Stimulated activated naive CD8-positive, alpha-beta T cell treated with anti-CD3 and anti-CD28 coated beads, Interleukin-15, Interleukin-2, amounts not matched to agents 100 ng/mL and 50 ng/mL, for 24 hours (primary cell): ENCODE results near the gene GTF2F1.
"Not testable (repeated sequence)": the region's sequence is repeated elsewhere in the genome, so short reads cannot be mapped to it uniquely, and the experiment has no call there.

Experiments used
- H3K27ac Mint-ChIP-seq: one replicate; pipeline ENCODE4 v1.8.0; 2021; ENCODE audit warnings: mild to moderate bottlenecking, mixed read lengths
- H3K27me3 Mint-ChIP-seq: one replicate; pipeline ENCODE4 v1.8.0; 2021; ENCODE audit warnings: mixed read lengths
- H3K36me3 Mint-ChIP-seq: one replicate; pipeline ENCODE4 v1.8.0; 2021; ENCODE audit warnings: low read depth, mixed read lengths
- H3K4me1 Mint-ChIP-seq: one replicate; pipeline ENCODE4 v1.8.0; 2021; ENCODE audit warnings: low read depth, mixed read lengths
- H3K4me3 Mint-ChIP-seq: one replicate; pipeline ENCODE4 v1.8.0; 2021; ENCODE audit warnings: mild to moderate bottlenecking, mixed read lengths
- H3K9me3 Mint-ChIP-seq: one replicate; pipeline ENCODE4 v1.8.0; 2021; ENCODE audit warnings: mixed read lengths

GTF2F1 gene

GRCh38 chr19:6393074-6393982, at the start of gene GTF2F1:
Gene GTF2F1 (minus strand): TSS chr19:6393164. CDS start chr19:6392995, 169 bp downstream.
- Mint-ChIP-seq H3K9me3 (no peaks in the 10 kb centered on the region), H3K4me3 (peak within 1 kb of the TSS; percentile 90), H3K27me3 (no peaks in the 10 kb centered on the region), H3K4me1 (peaks cover 25% of the 10 kb centered on the region), H3K27ac (peak within 1 kb of the TSS; percentile 96), H3K36me3 (peaks cover 20% of the 10 kb centered on the region)

- no peak overlapping the region for H3K4me3 Mint-ChIP-seq
- H3K36me3 Mint-ChIP-seq = no peaks in the 10 kb centered on the region
- H3K27ac Mint-ChIP-seq = no peak overlapping the region
- H3K27me3 Mint-ChIP-seq = no peaks in the 10 kb centered on the region
- no peaks in the 10 kb centered on the region for H3K4me1 Mint-ChIP-seq
- H3K9me3 Mint-ChIP-seq = no peaks in the 10 kb centered on the region
Observed at GRCh38 chr19:6442087-6442688, 49.2 kb upstream of the GTF2F1 start.

GRCh38 chr19:6440905-6441304, 47.9 kb upstream of the GTF2F1 start:
- Mint-ChIP-seq H3K27ac (no peak overlapping the region), H3K4me3 (no peak overlapping the region), H3K9me3 (no peaks in the 10 kb centered on the region), H3K36me3 (no peaks in the 10 kb centered on the region), H3K4me1 (no peaks in the 10 kb centered on the region), H3K27me3 (no peaks in the 10 kb centered on the region)

GRCh38 chr19:6439743-6440142, 46.8 kb upstream of the GTF2F1 start:
- H3K27me3 Mint-ChIP-seq = no peaks in the 10 kb centered on the region
- H3K9me3 Mint-ChIP-seq = no peaks in the 10 kb centered on the region
- H3K4me3 Mint-ChIP-seq = no peak overlapping the region
- H3K36me3 Mint-ChIP-seq = no peaks in the 10 kb centered on the region
- no peaks in the 10 kb centered on the region for H3K4me1 Mint-ChIP-seq
- no peak overlapping the region for H3K27ac Mint-ChIP-seq

- Mint-ChIP-seq H3K9me3 (no peaks in the 10 kb centered on the region), H3K4me3 (no peak within 1 kb of the TSS), H3K4me1 (peaks cover 3% of the 10 kb centered on the region), H3K27ac (no peak within 1 kb of the TSS), H3K36me3 (no peaks in the 10 kb centered on the region), H3K27me3 (no peaks in the 10 kb centered on the region)
Observed at GRCh38 chr19:6433663-6434062, 40.7 kb upstream of the GTF2F1 start, which contains the start of gene SLC25A41. Gene SLC25A41 (minus strand): TSS chr19:6433763. CDS start chr19:6433693, 70 bp downstream.

DNA sequence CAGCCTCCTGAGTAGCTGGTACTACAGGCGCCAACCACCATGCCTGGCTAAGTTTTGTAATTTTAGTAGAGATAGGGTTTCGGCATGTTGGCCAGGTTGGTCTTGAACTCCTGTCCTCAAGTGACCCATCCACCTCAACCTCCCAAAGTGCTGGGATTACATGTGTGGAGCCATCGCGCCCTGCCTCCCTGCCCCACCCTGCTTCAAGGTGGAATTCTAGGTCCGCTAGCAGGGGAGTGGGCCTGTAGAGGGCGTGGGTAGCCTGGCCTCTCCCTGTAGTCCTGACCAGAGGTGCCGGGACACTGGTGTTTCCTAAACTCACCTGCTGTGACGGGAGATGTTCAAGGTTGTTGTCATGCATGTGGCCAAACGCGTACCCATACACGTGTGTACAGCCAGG, 40.2 kb upstream of the GTF2F1 start:
- Mint-ChIP-seq H3K36me3 (no peaks in the 10 kb centered on the region), H3K9me3 (no peaks in the 10 kb centered on the region), H3K4me1 (peaks cover 3% of the 10 kb centered on the region), H3K27me3 (no peaks in the 10 kb centered on the region), H3K4me3 (no peak overlapping the region), H3K27ac (no peak overlapping the region)

DNA sequence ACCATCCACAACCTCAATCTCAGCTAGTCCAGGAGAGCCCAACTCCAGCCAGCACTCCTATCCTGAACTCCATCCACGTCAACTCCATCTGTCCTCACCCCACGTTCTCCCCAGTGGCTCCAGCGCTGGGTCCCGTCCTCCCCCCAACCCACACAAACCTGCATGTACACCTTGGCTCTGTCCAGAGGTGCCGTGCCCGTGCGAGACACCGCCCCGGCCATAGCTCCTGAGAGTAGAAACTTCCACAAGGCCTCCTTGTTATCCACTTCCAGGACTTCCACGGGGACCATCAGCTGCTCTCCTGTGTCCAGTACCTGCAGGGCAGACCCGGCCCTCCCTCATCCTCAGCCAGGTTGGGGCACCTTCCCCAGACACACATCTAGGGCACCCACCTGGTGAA, 38.9 kb upstream of the GTF2F1 start:
- no peaks in the 10 kb centered on the region for H3K36me3 Mint-ChIP-seq
- H3K4me1 Mint-ChIP-seq = peaks cover 3% of the 10 kb centered on the region
- no peak overlapping the region for H3K4me3 Mint-ChIP-seq
- no peaks in the 10 kb centered on the region for H3K27me3 Mint-ChIP-seq
- H3K27ac Mint-ChIP-seq = no peak overlapping the region
- no peaks in the 10 kb centered on the region for H3K9me3 Mint-ChIP-seq

- H3K9me3 Mint-ChIP-seq = no peaks in the 10 kb centered on the region
- H3K4me3 Mint-ChIP-seq = peak overlapping the region; percentile 71
- peaks cover 13% of the 10 kb centered on the region for H3K4me1 Mint-ChIP-seq
- H3K27ac Mint-ChIP-seq = peak overlapping the region; percentile 52
- H3K27me3 Mint-ChIP-seq = no peaks in the 10 kb centered on the region
- no peaks in the 10 kb centered on the region for H3K36me3 Mint-ChIP-seq
Observed at GRCh38 chr19:6429419-6430221, 36.7 kb upstream of the GTF2F1 start.

GRCh38 chr19:6428692-6429418, 35.9 kb upstream of the GTF2F1 start:
- not testable (repeated sequence) for H3K36me3 Mint-ChIP-seq, H3K9me3 Mint-ChIP-seq, H3K27me3 Mint-ChIP-seq, H3K4me3 Mint-ChIP-seq, H3K27ac Mint-ChIP-seq
- H3K4me1 Mint-ChIP-seq = peaks cover 13% of the 10 kb centered on the region

DNA sequence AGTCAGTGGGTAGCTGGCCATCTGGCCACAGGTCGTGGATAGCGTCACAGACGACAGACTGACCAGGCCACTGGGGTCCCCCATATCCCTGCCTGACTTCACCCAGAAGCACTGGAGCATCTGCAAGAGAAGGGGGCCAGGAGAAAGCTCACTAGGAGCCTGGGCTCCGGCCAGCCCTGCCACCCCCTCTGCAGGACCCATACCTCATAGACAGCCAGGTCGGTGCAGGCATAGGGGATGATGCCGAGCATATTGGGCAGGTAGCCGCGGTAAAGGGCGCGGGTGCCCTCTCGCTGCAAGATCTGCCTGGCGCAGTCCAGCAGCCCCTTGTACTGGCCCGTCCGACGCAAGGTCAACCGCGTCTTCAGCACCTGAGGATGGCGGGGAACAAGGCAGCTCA, 34.2 kb upstream of the GTF2F1 start:
- Mint-ChIP-seq H3K4me1 (peaks cover 30% of the 10 kb centered on the region), H3K4me3 (no peak overlapping the region), H3K27me3 (no peaks in the 10 kb centered on the region), H3K36me3 (peaks cover 11% of the 10 kb centered on the region), H3K27ac (no peak overlapping the region), H3K9me3 (no peaks in the 10 kb centered on the region)

DNA sequence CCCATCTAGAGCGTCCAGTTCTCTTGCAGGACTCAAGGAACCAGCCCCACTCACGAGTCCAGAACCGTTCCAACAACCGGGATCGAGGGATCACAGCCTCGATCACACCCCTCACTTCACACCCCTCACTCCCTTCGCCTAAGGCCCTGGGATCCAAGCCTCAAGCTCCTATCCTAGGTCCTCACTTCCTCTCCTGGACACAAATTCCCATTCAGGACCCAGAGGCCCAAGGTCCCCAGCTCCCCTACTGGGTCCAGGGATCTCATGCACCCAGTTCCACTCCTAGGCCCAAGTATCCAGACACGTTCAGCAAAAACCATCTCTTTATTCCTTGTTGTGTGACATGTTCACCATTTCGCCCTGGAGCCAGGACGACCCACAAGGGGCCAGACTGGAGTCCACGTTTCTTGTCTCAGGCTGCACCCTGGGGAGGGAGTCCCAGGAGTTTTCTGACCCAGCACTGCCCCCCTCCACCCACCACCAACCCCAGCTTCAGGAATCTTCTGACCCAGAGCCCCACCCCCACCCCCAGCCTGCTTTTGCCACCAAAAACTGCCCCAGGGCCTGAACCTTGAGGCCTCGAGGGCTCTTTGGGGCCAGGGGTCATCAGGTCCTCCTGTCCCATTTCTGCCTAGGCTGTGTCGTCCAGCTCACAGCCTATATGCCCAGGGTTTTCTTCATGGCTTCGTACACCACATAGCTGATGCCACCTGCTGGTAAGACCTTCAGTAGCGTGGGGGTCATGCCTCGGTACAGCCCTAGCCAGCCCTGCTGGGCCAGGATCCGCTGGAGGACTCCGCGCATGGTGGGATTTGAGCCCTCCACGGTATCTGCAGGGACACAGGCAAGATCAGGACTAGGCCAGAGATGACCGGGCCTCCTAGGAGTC, 33.0 kb upstream of the GTF2F1 start:
- H3K27ac Mint-ChIP-seq = peak overlapping the region; percentile 90
- peak overlapping the region; percentile 68 for H3K4me3 Mint-ChIP-seq
- H3K4me1 Mint-ChIP-seq = peaks cover 38% of the 10 kb centered on the region
- no peaks in the 10 kb centered on the region for H3K27me3 Mint-ChIP-seq
- H3K36me3 Mint-ChIP-seq = peaks cover 21% of the 10 kb centered on the region
- H3K9me3 Mint-ChIP-seq = no peaks in the 10 kb centered on the region

GRCh38 chr19:6424939-6425731, 32.2 kb upstream of the GTF2F1 start:
- H3K9me3 Mint-ChIP-seq = no peaks in the 10 kb centered on the region
- peaks cover 40% of the 10 kb centered on the region for H3K4me1 Mint-ChIP-seq
- H3K27ac Mint-ChIP-seq = peak overlapping the region; percentile 90
- no peaks in the 10 kb centered on the region for H3K27me3 Mint-ChIP-seq
- peak overlapping the region; percentile 68 for H3K4me3 Mint-ChIP-seq
- H3K36me3 Mint-ChIP-seq = peaks cover 29% of the 10 kb centered on the region
